Measurements from ENCODE around the gene BROX.

BROX gene

DNA sequence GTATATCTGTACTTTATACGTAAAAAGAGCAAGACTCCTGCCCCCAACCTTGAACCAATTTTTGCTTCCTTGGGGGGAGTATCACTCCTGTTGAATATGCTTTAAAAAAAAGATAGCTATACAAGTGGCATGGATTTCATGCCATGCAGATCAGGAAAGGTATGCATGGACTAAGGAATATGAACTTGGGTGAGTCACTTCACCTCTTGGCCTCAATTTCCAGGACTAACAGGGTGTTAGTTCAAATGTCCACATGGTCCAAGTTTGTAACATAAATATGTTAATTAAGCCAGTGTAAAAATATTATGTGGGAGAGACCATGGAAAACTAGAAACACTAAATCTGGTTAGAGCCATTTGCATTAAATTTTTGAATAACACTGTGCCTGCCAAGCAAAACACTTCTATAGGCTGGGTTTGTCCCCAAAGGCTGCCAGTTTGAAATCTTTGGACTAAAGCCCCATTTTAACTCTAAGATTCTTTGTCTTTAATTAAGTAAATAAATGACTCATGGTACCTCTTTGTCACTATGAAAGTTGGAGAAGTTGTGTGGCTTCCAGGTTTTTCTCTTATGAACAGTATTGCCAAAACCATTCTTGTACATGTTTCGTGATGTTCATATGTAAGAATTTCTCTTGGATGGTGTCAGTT is 57.7 kb downstream of the BROX start:
- TF ChIP-seq CTCF (IDR thresholded peaks at IDR 0.05; ENCODE audit: control insufficient read depth, insufficient read depth, low read depth, low read length, missing control alignments): no peak
- H3K4me3 ChIP-seq (ENCODE audit: control insufficient read depth, low read depth, low read length): no peak overlapping the region
- DNase-seq (ENCODE audit: low read depth): no peak

DNA sequence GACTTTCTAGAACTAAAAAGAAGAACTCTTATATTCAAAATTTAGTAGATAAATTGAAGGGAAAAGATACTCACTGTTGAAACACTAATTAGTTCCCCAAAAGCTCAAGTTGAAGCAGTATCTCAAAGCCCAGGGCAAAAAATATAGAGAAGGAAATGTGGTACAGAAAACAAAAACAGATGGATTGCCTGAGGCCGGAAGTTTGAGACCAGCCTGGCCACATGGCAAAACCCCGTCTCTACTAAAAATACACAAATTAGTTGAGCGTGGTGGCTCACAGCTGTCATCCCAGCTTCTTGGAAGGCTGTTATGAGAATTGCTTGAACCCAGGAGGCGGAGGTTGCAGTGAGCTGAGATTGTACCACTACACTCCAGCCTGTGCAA is 60.6 kb downstream of the BROX start:
- DNase-seq (ENCODE audit: low read depth): no peak
- no peak for TF ChIP-seq CTCF (IDR thresholded peaks at IDR 0.05; ENCODE audit: control insufficient read depth, insufficient read depth, low read depth, low read length, missing control alignments)
- no peak overlapping the region for H3K4me3 ChIP-seq (ENCODE audit: control insufficient read depth, low read depth, low read length)

- TF ChIP-seq CTCF (IDR thresholded peaks at IDR 0.05; ENCODE audit: control insufficient read depth, insufficient read depth, low read depth, low read length, missing control alignments): no peak
- DNase-seq (ENCODE audit: low read depth): no peak
- H3K4me3 ChIP-seq (ENCODE audit: control insufficient read depth, low read depth, low read length): no peak overlapping the region
Measured at GRCh38 chr1:222777463-222777862, 65.1 kb downstream of the BROX start.

DNA sequence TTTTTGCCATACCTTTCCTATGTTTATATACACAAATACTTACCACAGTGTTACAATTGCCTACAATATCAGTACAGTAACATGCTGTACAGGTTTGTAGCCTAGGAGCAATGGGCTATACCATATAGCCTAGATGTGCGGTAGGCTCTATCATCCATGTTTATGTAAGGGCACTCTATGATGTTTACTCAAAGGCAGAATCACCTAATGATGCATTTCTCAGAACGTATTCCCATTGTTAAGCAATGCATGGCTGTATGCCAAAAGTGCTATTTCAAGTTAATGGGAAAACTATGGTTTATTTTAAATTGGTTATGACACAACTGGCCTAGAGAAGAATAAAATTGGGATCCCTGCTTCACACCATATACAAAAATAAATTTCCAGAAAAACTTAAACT is 65.6 kb downstream of the BROX start:
- DNase-seq (ENCODE audit: low read depth): no peak
- no peak for TF ChIP-seq CTCF (IDR thresholded peaks at IDR 0.05; ENCODE audit: control insufficient read depth, insufficient read depth, low read depth, low read length, missing control alignments)
- H3K4me3 ChIP-seq (ENCODE audit: control insufficient read depth, low read depth, low read length): no peak overlapping the region

GRCh38 chr1:222781251-222781650 is 68.9 kb downstream of the BROX start:
- H3K4me3 ChIP-seq (ENCODE audit: control insufficient read depth, low read depth, low read length): no peak overlapping the region
- TF ChIP-seq CTCF (IDR thresholded peaks at IDR 0.05; ENCODE audit: control insufficient read depth, insufficient read depth, low read depth, low read length, missing control alignments): no peak
- DNase-seq (ENCODE audit: low read depth): no peak

- no peak for TF ChIP-seq CTCF (IDR thresholded peaks at IDR 0.05; ENCODE audit: control insufficient read depth, insufficient read depth, low read depth, low read length, missing control alignments)
- no peak overlapping the region for H3K4me3 ChIP-seq (ENCODE audit: control insufficient read depth, low read depth, low read length)
- no peak for DNase-seq (ENCODE audit: low read depth)
Measured at GRCh38 chr1:222783051-222783450, 70.7 kb downstream of the BROX start.

- no peak for TF ChIP-seq CTCF (IDR thresholded peaks at IDR 0.05; ENCODE audit: control insufficient read depth, insufficient read depth, low read depth, low read length, missing control alignments)
- no peak for DNase-seq (ENCODE audit: low read depth)
- no peak overlapping the region for H3K4me3 ChIP-seq (ENCODE audit: control insufficient read depth, low read depth, low read length)
Measured at GRCh38 chr1:222784371-222784770, 72.0 kb downstream of the BROX start.
